ENCODE data around the gene C8G.

GRCh38 chr9:136985853-136986252 lies 40.8 kb downstream of the C8G start:
- TF ChIP-seq CTCF (IDR thresholded peaks at IDR 0.05; ENCODE audit: low read depth, low read length) (no peak), POLR2A (IDR thresholded peaks at IDR 0.05; ENCODE audit: extremely low read depth, insufficient read length) (no peak), MAX (IDR thresholded peaks at IDR 0.05; ENCODE audit: low read depth, low read length) (no peak), MYC (IDR thresholded peaks at IDR 0.05; ENCODE audit: low read depth, low read length) (no peak)
